ENCODE data around the gene AKAP6. TPM values are rescaled to one million over a fixed set of nuclear protein-coding genes. Genes with fewer than 3 reads are reported as not detected.

Gene AKAP6
- total RNA-seq, 2 experiments from 2014 or later, result 1.2 to 1.4 TPM

DNA sequence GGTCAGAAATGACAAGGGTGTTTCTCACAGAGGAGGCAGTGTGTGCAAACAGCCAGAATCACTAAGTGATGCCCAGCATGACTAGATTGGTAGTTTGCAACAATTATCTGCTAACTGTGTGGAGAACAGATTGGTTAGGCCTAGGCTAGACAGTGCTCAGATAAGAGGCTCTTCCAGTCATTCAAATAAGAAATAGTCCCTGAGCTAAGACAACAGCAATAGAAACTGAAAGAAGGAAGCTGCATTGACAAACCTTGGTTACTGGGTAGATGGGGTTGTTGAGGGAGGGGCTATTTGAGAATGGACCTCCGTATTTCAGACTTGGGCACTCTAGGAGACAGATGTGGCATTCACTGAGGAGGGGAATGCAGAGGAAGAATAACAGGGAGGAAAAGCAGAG is 354.6 kb downstream of the AKAP6 start:
- no peak for ATAC-seq
- Mint-ChIP-seq H3K4me1 (ENCODE audit: low read depth) (no peaks in the 10 kb centered on the region), H3K36me3 (ENCODE audit: low read depth) (no peaks in the 10 kb centered on the region), H3K27me3 (no peaks in the 10 kb centered on the region), H3K27ac (no peak overlapping the region), H3K9me3 (no peaks in the 10 kb centered on the region), H3K4me3 (no peak overlapping the region)
- TF ChIP-seq CTCF (IDR thresholded peaks at IDR 0.05), result no peak
- POLR2A ChIA-PET, result no interaction called here
- intact Hi-C loops (cut with micrococcal nuclease), result no loop called here
- CTCF ChIA-PET, result no interaction called here
- no peak for DNase-seq

GRCh38 chr14:32688941-32689340 is 359.8 kb downstream of the AKAP6 start:
- POLR2A ChIA-PET, result no interaction called here
- TF ChIP-seq CTCF (IDR thresholded peaks at IDR 0.05), result no peak
- ATAC-seq, result no peak

GRCh38 chr14:32692441-32692840 is 363.3 kb downstream of the AKAP6 start:
- CTCF ChIA-PET, result no interaction called here
- POLR2A ChIA-PET, result no interaction called here
- intact Hi-C loops (cut with micrococcal nuclease), result no loop called here
- H3K27me3 Mint-ChIP-seq, result no peaks in the 10 kb centered on the region
- no peak overlapping the region for H3K27ac Mint-ChIP-seq
- no peak overlapping the region for H3K4me3 Mint-ChIP-seq
- no peaks in the 10 kb centered on the region for H3K9me3 Mint-ChIP-seq
- H3K36me3 Mint-ChIP-seq (ENCODE audit: low read depth), result no peaks in the 10 kb centered on the region
- H3K4me1 Mint-ChIP-seq (ENCODE audit: low read depth), result no peaks in the 10 kb centered on the region
- TF ChIP-seq CTCF (IDR thresholded peaks at IDR 0.05), result no peak
- DNase-seq (no peak), ATAC-seq (no peak)

More at GRCh38 chr14:32688941-32689340, 359.8 kb downstream of the AKAP6 start:
- Mint-ChIP-seq H3K27ac (no peak overlapping the region), H3K9me3 (no peaks in the 10 kb centered on the region), H3K27me3 (no peaks in the 10 kb centered on the region), H3K4me1 (ENCODE audit: low read depth) (no peaks in the 10 kb centered on the region), H3K4me3 (no peak overlapping the region), H3K36me3 (ENCODE audit: low read depth) (no peaks in the 10 kb centered on the region)
- DNase-seq, result no peak
- CTCF ChIA-PET, result no interaction called here
- intact Hi-C loops (cut with micrococcal nuclease), result no loop called here

DNA sequence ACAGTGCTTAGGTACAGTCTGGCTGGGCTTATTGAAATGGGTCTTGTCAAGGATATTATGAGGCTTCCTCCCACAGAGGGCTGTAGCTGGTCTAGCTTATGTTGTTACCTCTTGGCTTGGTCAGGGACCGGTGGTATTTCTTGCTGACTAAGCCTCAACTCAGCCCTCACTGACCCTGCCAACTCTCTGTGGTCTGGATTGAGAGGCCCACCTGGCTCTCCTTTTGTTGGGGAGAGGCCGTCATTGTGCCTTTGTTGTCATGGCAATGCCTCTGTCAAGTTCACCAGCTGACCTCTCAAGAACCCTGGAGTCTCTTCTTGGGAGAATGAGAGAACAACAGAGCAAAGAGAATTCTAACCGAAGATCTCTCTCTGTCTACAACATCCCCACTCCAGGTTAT is 364.0 kb downstream of the AKAP6 start:
- ChIA-PET CTCF (no interaction called here), POLR2A (no interaction called here)
- ATAC-seq (no peak), DNase-seq (no peak)
- Mint-ChIP-seq H3K4me1 (ENCODE audit: low read depth) (no peaks in the 10 kb centered on the region), H3K4me3 (no peak overlapping the region), H3K27ac (no peak overlapping the region), H3K9me3 (no peaks in the 10 kb centered on the region), H3K27me3 (no peaks in the 10 kb centered on the region), H3K36me3 (ENCODE audit: low read depth) (no peaks in the 10 kb centered on the region)
- TF ChIP-seq CTCF (IDR thresholded peaks at IDR 0.05), result no peak
- intact Hi-C loops (cut with micrococcal nuclease), result no loop called here

DNA sequence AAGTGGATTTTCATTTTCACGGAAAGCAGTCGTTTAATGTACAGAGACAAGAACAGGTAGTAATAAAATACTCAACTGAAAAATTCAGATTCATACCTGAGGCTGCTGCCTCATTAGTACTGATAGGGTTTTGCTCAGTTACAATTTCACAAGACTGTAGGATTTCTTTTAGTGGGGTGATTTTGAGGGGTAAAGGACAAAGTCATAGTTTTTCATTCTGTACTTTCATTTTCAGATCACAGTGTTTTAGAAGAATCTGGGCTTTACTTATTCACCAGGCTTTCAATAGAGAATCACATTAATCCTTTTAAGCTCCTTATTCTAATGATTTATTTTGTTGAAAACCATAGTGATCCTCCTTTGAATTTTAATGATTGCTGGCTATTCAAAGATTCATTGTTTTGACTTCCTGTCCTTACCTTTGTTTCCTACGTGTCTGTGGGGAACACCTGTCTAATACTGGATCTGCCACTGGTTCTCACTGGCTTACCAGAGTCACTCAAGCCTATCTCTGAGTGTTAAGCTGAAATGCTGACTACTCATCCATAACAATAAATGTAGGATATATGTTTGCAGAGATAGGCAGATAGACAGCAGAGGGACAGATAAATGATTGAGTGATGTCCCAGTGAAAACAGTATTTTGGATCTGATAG is 365.8 kb downstream of the AKAP6 start:
- no peak for TF ChIP-seq CTCF (IDR thresholded peaks at IDR 0.05)
- no peak for ATAC-seq
- Mint-ChIP-seq H3K4me1 (ENCODE audit: low read depth) (no peaks in the 10 kb centered on the region), H3K27me3 (no peaks in the 10 kb centered on the region), H3K4me3 (no peak overlapping the region), H3K9me3 (no peaks in the 10 kb centered on the region), H3K27ac (no peak overlapping the region), H3K36me3 (ENCODE audit: low read depth) (no peaks in the 10 kb centered on the region)
- POLR2A ChIA-PET, result no interaction called here
- DNase-seq, result no peak
- intact Hi-C loops (cut with micrococcal nuclease), result no loop called here
- CTCF ChIA-PET, result no interaction called here
